GM19328 (cell line): ENCODE results near the gene ZNF277.

Experiments
- ATAC-seq: cut with Tn5 transposase; IDR thresholded peaks from one replicate; pipeline ENCODE4 v1.9.1; 2021; ENCODE audit warnings: mild to moderate bottlenecking, moderate library complexity; ENCODE audit not compliant: unreplicated experiment

The ZNF277 gene

DNA sequence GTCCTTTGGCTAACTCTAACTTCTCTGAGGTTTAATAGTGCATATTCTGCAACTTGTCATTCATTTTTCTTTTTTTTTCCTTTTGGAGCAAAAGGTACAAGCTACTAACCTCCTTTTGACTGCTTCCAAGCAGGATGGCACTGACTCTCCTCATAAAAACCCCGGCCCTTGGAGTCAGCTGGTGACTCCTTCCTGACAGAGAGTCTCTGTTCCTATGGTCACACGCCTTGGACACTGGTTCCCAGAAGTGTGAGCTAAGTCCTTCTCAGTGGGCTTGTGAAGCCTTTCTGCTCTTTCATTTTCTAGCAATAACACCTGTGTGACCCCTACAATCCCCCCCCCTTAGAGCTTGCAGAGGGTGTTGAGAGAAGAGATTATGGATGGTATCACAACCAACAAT lies 22.0 kb upstream of the ZNF277 start:
- ATAC-seq = no peak

GRCh38 chr7:112185005-112185834 lies 21.3 kb upstream of the ZNF277 start:
- no peak for ATAC-seq

DNA sequence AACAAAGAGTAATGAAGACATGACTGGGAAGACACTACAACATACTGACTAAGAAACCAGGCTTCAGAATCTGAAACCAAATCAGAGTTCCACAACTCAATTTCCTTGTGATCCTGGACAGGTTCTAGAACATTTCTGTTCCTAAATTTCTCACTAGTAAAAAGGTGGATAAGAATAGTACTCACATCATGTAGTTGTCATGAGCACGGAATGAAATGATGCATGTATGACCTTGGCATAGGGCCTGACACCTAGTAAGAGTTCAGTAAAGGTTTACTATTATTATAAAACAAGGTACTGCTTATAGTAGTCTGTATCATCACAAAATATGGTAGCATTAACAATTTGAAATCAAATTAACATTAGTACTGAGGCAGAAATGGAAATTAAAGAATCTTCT lies 20.2 kb upstream of the ZNF277 start:
- ATAC-seq = no peak

- ATAC-seq = no peak
Observed at GRCh38 chr7:112188257-112188656, 18.2 kb upstream of the ZNF277 start.

- ATAC-seq = no peak
Observed at GRCh38 chr7:112189691-112190090, 16.8 kb upstream of the ZNF277 start.

DNA sequence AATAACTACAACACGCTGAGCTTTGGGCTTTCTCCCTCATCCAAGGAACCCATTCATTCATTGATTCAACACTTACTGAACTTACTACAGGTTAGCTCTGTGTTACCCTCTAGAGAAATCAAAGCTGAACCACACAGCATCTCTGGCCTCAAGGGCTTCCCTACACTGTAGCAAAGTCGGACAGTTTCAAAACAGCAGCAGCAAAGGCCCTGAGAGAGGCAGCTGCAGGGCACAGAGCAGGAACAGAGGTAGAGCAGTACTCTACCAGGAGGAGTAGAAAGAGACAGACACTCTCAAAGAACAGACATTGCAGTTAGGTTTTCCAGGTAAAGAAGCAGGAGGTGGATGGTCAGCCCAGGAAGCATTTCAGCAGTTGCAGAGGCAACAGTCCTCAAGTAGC lies 16.4 kb upstream of the ZNF277 start:
- no peak for ATAC-seq

DNA sequence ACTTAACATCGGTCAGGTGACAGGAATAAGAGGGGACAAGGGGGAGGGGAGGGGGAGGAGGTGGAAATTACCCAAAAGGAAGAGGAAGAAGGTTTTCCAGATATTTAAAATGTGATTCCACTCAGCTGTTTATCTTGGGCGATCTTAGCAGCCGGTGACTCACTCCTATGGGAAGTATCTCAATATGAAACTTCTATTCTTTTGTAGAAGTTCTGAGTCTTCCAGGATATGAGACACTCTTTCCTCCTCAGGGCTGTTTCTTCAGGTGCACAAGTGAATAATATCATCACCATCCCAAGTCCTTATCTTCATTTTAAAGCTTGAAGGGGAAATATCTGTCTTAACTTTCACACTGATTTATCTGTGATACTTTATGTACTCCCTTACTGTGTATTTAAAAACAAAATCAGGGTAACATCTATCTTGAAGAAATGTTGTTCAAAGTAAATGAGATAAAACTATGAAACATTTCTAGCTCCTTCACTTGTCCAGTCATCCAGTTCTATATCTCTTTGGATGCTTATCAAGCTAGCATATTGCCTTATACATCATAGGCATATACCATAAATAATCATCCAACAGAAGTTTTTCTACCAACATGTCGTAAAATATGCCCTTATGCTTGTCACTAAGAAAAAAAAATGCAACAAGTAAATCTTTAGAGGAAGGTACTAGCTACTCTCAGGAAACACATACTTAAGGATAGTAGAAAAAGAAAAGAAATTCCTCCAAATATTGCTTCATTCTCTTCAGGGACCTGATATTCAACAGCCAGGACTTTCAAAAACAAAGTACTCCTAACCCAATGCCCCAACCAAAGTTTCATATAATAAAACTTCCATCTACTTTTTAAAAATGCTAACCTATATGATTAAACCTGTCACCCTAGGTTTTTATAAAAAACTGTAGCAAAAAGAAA lies 14.0 kb upstream of the ZNF277 start:
- no peak for ATAC-seq

DNA sequence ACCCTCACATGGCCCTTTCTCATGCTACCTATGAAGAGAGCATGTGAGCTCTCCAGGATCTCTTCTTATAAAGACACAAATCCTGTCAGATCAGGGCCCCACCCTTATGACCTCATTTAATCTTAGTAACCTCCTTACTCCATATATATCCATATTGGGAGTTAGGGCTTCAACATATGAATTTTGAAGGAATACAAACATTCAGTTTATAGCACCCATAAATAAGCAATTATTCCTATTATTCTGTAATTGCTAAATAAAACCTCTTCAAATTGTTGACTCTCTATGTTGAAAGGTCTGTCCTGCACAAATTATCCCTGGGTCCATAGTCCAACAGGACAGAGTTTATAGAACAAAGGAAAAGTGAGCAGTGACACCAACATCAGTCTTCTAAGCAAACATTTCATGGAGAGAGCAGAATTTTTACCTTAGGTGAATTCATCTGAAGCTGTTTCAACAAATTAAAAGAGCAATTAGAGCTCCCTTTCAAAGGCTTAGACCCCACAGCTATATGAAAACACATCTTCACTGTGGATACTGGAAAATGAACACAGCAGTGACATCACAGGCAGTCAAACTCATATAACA lies 12.5 kb upstream of the ZNF277 start:
- ATAC-seq = no peak

DNA sequence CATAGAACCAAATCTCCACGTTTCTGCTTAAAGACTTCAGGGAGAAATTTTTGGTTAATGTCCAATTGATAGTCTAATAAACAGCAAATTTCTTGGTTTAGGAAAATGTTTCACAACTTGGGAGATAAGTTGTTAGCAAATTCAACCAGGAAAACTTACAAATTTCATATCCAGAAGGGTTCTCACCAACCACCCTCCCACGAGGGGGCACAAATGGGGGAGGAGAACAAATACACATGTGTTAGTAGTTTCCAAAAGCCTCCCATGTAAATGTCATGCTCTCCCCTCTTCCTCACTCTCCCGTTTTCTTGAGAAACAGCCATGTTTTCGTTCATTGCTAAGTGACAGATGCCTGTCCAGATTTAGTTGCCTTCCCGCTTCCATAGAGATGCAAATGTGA lies 10.8 kb upstream of the ZNF277 start:
- no peak for ATAC-seq

DNA sequence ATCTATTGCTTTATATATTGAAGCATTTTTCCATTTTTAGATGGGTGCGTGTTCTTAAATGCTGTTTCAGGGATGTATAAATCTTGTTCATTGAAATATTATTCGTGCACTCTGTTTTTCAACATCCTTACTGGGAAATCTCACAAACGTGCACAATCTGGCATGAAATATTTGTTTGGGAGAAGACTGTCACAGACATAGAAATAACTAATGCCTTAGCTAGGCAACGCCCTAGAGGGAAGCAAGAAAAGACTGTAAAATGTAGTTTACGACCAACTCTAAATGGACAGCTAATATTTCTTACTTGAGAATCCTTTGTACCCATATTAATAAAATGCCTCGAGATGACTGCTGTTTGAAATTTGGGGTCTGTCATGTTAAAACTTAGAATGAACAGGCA lies 9.2 kb upstream of the ZNF277 start:
- ATAC-seq = no peak

DNA sequence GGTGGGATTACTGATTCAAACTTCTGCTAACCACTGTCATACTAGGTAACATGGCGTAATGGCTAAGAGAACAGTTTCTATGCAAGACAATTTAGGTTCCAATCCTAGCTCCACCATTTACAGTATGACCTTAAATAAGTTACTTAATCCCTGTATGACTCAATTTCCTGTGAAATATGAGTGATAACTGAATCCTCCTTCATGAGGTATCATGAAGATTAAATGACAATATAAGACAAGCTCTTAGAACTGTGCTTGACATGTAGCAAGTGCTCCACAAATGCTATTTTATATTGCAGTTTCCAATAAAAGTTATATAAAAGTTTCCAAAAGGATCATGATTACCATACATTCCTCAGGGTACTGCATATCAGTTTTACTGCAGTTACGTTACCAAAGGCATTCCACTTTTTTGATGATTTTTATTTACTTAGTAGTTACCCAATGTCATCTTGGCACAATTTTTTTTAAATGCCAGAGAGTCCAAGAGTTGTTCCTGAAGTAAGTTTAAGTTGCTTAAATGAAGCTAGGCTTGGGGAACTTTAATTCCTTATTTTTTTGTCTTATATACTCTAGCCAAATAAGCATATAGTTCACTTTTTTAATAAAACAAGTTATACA lies 7.3 kb upstream of the ZNF277 start:
- ATAC-seq = no peak

DNA sequence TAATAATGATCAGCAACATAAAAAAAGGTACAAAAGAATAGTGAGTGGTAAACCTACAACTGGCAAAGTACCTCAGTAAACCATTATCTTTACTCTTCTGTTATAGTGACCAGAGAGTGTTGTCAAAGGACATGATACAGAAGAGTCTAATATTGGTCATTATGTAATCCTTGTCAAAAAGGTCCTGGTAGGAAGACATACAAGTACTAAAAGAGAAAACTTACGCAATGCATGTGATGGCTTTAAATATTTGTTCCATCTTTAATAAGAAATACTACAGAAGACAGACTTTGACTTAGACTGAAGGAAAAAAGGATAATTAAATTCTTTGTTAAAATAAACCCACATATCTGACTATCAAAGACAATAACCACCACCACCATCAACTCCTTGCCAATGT lies 6.8 kb upstream of the ZNF277 start:
- no peak for ATAC-seq

- no peak for ATAC-seq
Observed at GRCh38 chr7:112201411-112201810, 5.1 kb upstream of the ZNF277 start.

DNA sequence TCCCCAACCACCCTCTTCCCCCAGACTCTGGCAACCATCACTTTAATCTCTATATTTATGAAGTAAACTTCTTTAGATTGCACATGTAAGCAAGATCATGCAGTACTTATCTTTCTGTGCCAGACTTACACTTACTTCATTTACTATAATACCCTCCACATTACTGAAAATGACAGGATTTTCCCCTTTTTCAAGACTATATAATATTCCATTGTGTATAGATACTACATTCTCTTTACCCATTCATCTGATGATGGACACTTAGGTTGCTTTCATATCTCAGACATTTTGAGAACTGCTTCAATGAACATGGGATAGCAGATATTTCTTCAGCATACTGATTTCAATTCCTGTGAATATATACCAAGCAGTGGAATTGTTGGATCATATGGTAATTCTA lies 4.7 kb upstream of the ZNF277 start:
- no peak for ATAC-seq

DNA sequence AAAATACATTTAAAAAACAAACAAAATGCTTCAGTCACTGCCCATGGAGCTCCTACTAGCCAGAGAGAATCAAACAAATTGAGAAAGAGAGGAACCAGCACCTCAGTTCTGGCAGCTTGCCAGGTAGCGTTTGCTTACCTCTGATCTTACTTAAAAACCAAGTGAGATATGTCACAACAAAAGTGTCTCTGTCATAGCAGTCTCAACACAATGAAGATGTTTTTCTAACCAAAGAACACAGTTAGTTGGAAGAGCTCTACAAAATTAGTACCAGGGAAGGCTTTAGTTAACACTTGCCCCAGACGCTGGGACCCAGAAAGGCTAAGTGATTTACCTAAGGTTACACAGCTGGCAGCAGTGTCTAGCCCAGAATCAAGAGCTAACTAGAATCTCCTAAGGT lies 3.7 kb upstream of the ZNF277 start:
- no peak for ATAC-seq

DNA sequence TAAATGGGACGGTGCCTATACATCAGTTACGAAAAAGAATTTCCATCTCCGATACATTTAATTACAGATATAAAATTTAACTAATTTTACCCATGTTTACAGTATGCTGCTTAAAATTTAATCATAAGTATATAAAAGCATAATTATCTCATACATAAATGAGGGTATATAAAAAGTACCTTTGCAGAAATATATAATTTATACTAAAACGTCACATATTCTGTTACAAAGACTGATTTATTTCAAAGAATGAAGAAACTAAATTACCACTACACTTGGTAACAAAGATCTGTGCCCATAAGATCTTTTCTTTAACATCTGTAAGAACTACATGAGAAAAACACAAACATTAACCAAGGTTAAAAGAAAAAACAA lies 3.1 kb upstream of the ZNF277 start:
- ATAC-seq = no peak

GRCh38 chr7:112204499-112205342 lies 1.8 kb upstream of the ZNF277 start:
- no peak for ATAC-seq

GRCh38 chr7:112205343-112206237 lies 905 bp upstream of the ZNF277 start:
- ATAC-seq = peak; percentile 5

DNA sequence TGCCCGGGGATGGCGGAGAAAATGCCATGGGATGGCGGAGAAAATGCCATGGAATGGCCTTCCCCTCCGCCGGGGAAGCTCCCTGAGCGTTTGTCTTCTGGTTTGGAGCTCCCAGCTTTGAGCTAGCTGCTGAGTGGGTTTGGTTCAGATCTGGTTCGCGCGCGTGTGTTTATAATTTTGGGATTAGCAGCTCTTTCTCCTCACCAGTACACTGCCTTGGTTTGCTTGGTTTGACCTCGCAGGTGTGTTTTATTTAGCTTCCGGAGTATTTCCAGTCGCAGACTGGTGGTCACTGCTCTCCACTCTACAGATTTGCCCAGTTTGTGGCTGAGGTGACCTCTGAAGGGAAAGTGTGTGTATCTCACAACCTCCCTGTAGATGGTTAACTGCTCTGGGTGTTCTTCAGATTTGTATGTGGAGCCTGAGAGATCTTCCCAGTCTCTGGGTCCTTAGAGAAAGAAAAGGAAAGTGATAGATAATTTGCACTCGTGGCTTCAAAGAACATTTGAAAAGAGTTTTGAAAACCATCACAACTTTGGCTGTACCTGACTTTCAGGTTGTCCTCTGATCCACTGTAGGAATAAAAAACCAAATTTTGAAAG lies 597 bp downstream of the ZNF277 start:
- no peak for ATAC-seq
